ENCODE measurements around the gene SBF2. TPM values are rescaled to one million over a fixed set of nuclear protein-coding genes. Genes with fewer than 3 reads are reported as not detected.
"Not testable (repeated sequence)": the region's sequence is repeated elsewhere in the genome, so short reads cannot be mapped to it uniquely, and the experiment has no call there.

SBF2 gene
- total RNA-seq, 2 experiments from 2014 or later = 6.0 to 6.1 TPM

DNA sequence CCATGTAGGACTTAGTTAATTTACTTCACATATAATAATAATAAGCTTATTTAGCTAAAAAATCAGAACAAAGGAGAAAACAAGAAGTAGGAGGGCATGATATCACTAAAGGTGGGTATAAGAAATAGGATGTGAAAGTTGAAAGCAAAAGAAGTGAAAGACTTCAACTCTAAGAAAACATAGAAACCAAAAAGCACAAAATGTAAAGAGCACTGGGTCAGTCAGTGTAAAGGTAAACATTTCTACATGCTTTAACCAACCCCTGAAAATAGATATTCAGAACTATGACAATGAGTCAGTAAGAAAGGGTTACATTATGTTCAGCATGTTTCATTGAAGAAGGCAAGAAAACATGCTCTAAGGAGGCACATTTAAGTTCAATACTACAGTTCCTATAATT is 331.3 kb downstream of the SBF2 start:
- Mint-ChIP-seq H3K9me3 (no peaks in the 10 kb centered on the region), H3K36me3 (peaks cover 9% of the 10 kb centered on the region), H3K4me3 (no peak overlapping the region), H3K27me3 (no peaks in the 10 kb centered on the region), H3K27ac (no peak overlapping the region), H3K4me1 (no peaks in the 10 kb centered on the region)
- no peak for DNase-seq

DNA sequence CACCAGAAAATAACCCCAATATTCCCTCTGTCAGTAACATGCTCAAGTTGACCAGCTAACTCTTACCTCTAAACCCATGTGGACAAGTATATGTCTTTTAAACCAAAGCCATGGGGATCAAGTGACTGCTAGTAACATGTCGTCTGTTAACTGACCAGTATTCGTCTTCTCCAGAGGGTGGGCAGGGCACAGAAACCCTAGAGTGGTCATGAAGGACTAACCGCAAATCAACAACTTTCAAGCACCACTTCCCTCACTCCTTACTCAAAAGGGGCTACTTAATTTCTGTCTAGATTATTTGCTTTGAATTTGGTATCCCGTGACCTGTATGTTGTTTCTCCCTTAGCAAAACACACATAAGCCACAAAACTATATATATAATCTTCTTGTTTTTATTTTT is 336.9 kb downstream of the SBF2 start:
- Mint-ChIP-seq H3K9me3 (no peaks in the 10 kb centered on the region), H3K36me3 (peaks cover 14% of the 10 kb centered on the region), H3K4me1 (no peaks in the 10 kb centered on the region), H3K27ac (no peak overlapping the region), H3K4me3 (no peak overlapping the region), H3K27me3 (no peaks in the 10 kb centered on the region)
- DNase-seq = no peak

DNA sequence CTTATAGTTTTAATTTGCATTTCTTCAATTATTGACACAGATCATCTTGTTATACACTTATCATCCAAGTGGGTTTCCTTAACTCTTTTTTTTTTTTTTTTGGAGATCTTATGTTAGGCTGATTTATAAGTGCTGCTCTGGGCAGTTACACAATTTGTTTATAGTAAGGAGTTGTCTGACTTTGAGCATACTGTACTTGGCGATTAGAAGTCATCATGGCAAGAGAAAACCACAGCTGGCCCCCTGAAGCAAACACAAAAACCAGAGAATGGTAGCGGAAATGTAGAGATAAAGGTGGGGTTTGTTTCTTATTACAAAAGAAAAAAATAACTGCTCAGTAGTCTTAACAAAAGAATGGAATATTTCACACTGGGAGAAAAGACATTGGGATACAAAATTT is 337.5 kb downstream of the SBF2 start:
- no peak for DNase-seq
- H3K27me3 Mint-ChIP-seq = no peaks in the 10 kb centered on the region
- H3K9me3 Mint-ChIP-seq = no peaks in the 10 kb centered on the region
- peaks cover 14% of the 10 kb centered on the region for H3K36me3 Mint-ChIP-seq
- no peak overlapping the region for H3K4me3 Mint-ChIP-seq
- no peaks in the 10 kb centered on the region for H3K4me1 Mint-ChIP-seq
- no peak overlapping the region for H3K27ac Mint-ChIP-seq

- DNase-seq = no peak
- H3K27me3 Mint-ChIP-seq = no peaks in the 10 kb centered on the region
- no peak overlapping the region for H3K4me3 Mint-ChIP-seq
- H3K4me1 Mint-ChIP-seq = no peaks in the 10 kb centered on the region
- H3K27ac Mint-ChIP-seq = no peak overlapping the region
- peaks cover 13% of the 10 kb centered on the region for H3K36me3 Mint-ChIP-seq
- H3K9me3 Mint-ChIP-seq = no peaks in the 10 kb centered on the region
Observed at GRCh38 chr11:9955391-9955790, 338.6 kb downstream of the SBF2 start.

GRCh38 chr11:9953994-9954626 is 339.9 kb downstream of the SBF2 start:
- no peaks in the 10 kb centered on the region for H3K4me1 Mint-ChIP-seq
- H3K27me3 Mint-ChIP-seq = no peaks in the 10 kb centered on the region
- H3K27ac Mint-ChIP-seq = no peak overlapping the region
- H3K9me3 Mint-ChIP-seq = no peaks in the 10 kb centered on the region
- no peak for DNase-seq
- no peak overlapping the region for H3K4me3 Mint-ChIP-seq
- peaks cover 5% of the 10 kb centered on the region for H3K36me3 Mint-ChIP-seq

GRCh38 chr11:9952511-9953196 is 341.4 kb downstream of the SBF2 start:
- Mint-ChIP-seq H3K27me3 (no peaks in the 10 kb centered on the region), H3K27ac (no peak overlapping the region), H3K9me3 (no peaks in the 10 kb centered on the region), H3K4me1 (no peaks in the 10 kb centered on the region), H3K4me3 (no peak overlapping the region), H3K36me3 (peaks cover 5% of the 10 kb centered on the region)
- no peak for DNase-seq

- Mint-ChIP-seq H3K4me3 (no peak overlapping the region), H3K9me3 (no peaks in the 10 kb centered on the region), H3K4me1 (no peaks in the 10 kb centered on the region), H3K27ac (no peak overlapping the region), H3K27me3 (no peaks in the 10 kb centered on the region), H3K36me3 (peaks cover 5% of the 10 kb centered on the region)
- no peak for DNase-seq
Observed at GRCh38 chr11:9951807-9952206, 342.2 kb downstream of the SBF2 start.

DNA sequence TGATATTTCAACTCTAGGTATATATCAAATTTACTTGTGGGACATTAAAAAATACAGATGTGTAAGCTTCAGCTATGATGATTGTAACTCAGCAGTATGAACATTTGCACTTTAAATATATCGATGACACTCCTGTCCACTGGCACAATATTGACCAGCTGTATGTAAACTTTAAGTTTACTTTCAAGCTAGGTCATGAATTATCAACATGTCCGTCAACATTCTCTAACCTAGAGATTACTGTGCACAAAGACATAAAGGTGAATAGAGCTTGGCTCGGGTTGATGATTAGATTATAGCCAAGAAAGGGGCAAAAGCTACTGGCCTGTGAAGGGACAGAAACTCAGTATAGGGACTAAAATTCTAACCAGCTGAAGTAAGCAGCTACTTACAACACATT is 343.6 kb downstream of the SBF2 start:
- Mint-ChIP-seq H3K27me3 (no peaks in the 10 kb centered on the region), H3K27ac (no peak overlapping the region), H3K9me3 (peaks cover 3% of the 10 kb centered on the region), H3K4me1 (no peaks in the 10 kb centered on the region), H3K36me3 (peaks cover 9% of the 10 kb centered on the region), H3K4me3 (no peak overlapping the region)
- no peak for DNase-seq

DNA sequence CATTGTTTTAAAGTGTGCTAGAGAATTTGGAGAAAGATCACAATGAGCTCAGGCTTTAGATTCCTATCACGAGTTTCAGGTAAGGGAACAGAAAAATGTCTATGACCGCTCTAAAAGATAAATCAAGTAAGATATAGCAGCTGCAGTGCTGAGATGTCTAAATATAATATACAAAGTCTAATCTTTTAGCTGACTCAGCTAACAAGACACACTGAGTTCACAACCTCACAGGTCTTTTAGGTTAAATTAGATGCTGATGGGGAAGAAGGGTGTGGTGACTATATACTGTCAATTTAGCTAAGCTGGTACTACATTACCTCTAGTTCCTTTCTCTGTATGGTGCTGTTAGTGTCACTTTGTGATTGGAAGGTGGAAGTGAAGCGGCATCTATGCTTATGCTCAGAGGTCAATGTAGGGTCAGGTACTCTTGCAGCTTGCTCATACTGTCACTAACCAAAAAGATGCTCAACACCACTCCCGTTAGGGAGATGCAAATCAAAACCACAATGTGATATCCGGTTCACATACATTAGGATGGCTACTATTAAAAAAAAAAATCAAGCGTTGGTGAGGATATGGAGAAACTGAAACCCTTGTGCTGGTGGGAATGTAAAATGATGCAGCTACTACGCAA is 346.7 kb downstream of the SBF2 start:
- DNase-seq = no peak
- H3K9me3 Mint-ChIP-seq = peaks cover 5% of the 10 kb centered on the region
- no peak overlapping the region for H3K27ac Mint-ChIP-seq
- no peaks in the 10 kb centered on the region for H3K27me3 Mint-ChIP-seq
- H3K36me3 Mint-ChIP-seq = peaks cover 20% of the 10 kb centered on the region
- H3K4me1 Mint-ChIP-seq = peaks cover 2% of the 10 kb centered on the region
- H3K4me3 Mint-ChIP-seq = no peak overlapping the region

DNA sequence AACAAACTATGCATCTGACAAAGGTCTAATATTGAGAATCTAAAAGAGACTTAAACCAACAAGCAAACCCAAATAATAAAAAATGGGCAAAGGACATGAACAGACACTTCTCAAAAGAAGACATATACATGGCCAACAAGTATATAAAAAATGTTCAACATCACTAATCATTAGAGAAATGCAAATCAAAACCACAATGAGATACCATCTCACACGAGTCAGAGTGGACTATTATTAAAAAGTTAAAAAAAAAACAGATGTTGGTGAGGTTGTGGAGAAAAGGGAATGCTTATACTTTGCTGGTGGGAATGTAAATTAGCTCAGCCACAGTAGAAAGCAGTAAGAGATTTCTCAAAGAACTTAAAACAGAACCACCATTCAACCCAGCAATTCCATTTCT is 348.3 kb downstream of the SBF2 start:
- H3K27ac Mint-ChIP-seq, H3K4me1 Mint-ChIP-seq, DNase-seq: not testable (repeated sequence)

DNA sequence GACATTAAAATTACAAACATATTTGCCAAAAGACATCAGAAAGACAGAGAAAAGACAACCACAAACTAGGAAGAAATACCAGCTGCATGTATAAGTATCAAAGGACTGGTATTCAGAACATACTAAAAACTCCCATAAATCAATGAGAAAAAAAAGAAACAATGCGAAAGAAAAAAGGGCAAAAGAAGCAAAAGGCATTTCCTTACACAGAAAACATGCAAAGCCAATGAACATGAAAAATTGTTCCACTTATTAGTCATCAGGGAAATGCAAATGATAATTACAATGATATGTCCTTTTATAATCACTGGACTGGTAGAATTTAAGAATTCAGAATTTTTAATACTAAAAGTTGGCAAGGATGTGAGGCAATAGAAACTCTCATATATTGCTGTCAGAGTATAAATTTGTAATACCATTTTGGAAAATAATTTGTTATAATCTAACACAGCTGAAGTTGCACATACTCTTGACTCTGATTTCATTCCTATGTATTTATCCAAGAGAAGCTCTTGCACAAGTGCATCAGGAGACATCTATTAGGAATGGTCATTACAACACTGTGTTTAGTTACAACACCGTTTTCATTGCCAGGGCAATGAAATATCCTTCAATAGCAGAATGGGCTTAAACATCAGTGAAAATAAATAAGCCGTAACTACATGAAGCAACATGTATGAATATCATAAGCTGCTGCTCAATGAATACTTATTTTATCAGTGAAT is 350.5 kb downstream of the SBF2 start:
- Mint-ChIP-seq H3K9me3 (peaks cover 5% of the 10 kb centered on the region), H3K27ac (no peak overlapping the region), H3K4me3 (no peak overlapping the region), H3K4me1 (peaks cover 2% of the 10 kb centered on the region), H3K27me3 (no peaks in the 10 kb centered on the region), H3K36me3 (peaks cover 20% of the 10 kb centered on the region)
- no peak for DNase-seq

More for the DNA sequence above, 348.3 kb downstream of the SBF2 start:
- not testable (repeated sequence) for H3K9me3 Mint-ChIP-seq, H3K4me3 Mint-ChIP-seq, H3K27me3 Mint-ChIP-seq
- peaks cover 20% of the 10 kb centered on the region for H3K36me3 Mint-ChIP-seq

GRCh38 chr11:9941991-9942390 is 352.0 kb downstream of the SBF2 start:
- Mint-ChIP-seq H3K27me3 (no peaks in the 10 kb centered on the region), H3K4me1 (peaks cover 2% of the 10 kb centered on the region), H3K36me3 (peaks cover 20% of the 10 kb centered on the region), H3K27ac (no peak overlapping the region), H3K9me3 (peaks cover 5% of the 10 kb centered on the region), H3K4me3 (no peak overlapping the region)
- DNase-seq = no peak

DNA sequence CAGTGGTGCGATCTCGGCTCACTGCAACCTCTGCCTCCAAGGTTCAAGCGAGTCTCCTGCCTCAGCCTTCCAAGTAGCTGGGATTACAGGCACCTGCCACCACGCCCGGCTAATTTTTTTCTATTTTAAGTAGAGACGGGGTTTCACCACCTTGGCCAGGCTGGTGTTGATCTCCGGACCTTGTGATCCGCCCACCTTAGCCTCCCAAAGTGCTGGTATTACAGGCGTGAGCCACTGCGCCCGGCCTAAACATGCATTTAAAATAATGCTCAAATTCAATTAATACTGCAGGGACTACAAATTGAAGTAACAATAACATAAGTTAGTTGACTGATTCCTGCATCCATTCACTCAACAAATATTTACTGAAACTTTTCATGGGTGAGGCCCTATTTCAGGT is 354.9 kb downstream of the SBF2 start:
- peaks cover 13% of the 10 kb centered on the region for H3K36me3 Mint-ChIP-seq
- H3K27me3 Mint-ChIP-seq, H3K4me3 Mint-ChIP-seq, DNase-seq, H3K27ac Mint-ChIP-seq, H3K4me1 Mint-ChIP-seq, H3K9me3 Mint-ChIP-seq: not testable (repeated sequence)

GRCh38 chr11:9936754-9937153 is 357.3 kb downstream of the SBF2 start:
- Mint-ChIP-seq H3K4me1 (no peaks in the 10 kb centered on the region), H3K4me3 (no peak overlapping the region), H3K27me3 (no peaks in the 10 kb centered on the region), H3K36me3 (peaks cover 24% of the 10 kb centered on the region), H3K27ac (no peak overlapping the region), H3K9me3 (peaks cover 15% of the 10 kb centered on the region)
- DNase-seq = no peak

DNA sequence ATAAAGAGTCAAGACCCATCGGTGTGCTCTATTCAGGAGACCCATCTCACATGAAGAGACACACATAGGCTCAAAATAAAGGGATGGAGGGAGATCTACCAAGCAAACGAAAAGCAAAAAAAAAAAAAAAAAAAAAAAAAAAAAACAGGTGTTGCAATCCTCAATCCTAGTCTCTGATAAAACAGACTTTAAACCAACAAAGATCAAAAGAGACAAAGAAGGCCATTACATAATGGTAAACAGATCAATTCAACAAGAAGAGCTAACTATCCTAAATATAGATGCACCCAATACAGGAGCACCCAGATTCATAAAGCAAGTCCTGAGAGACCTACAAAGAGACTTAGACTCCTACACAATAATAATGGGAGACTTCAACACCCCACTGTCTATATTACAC is 361.2 kb downstream of the SBF2 start:
- not testable (repeated sequence) for DNase-seq, H3K27ac Mint-ChIP-seq, H3K27me3 Mint-ChIP-seq, H3K4me3 Mint-ChIP-seq, H3K4me1 Mint-ChIP-seq
- peaks cover 35% of the 10 kb centered on the region for H3K36me3 Mint-ChIP-seq
- peaks cover 20% of the 10 kb centered on the region for H3K9me3 Mint-ChIP-seq

Measured in activated naive CD8-positive, alpha-beta T cell treated with anti-CD3 and anti-CD28 coated beads for 36 hours (primary cell).